GM19239 (cell line): ENCODE results near the gene APBA2.

Source experiments
- DNase-seq: peaks from one replicate; pipeline ENCODE4 v3.0.0; 2011; ENCODE audit warnings: low spot score; ENCODE audit not compliant: insufficient read length
- FAIRE-seq: peaks from 2 replicates; lab custom pipeline; 2011; peaks lifted over from hg19 to GRCh38; lab: Jason Lieb, UNC

Gene APBA2

DNA sequence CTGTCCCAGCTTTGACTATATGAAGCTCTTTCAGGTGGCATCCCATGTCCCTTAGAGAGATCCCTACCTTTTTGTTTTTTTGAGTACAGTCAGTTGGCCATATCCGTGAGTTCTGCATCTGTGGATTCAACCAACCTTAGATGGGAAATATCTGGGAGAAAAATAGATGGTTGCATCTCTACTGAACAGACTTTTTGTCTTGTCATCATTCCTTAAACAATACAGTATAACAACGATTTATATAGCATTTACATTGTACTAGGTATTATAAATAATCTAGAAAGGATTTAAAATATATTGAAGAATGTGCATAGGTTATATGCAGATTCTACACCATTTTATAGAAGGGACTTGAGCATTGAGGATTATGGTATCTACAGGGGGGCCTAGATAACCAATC is 65.1 kb downstream of the APBA2 start:
- DNase-seq (no peak), FAIRE-seq (no peak)

DNA sequence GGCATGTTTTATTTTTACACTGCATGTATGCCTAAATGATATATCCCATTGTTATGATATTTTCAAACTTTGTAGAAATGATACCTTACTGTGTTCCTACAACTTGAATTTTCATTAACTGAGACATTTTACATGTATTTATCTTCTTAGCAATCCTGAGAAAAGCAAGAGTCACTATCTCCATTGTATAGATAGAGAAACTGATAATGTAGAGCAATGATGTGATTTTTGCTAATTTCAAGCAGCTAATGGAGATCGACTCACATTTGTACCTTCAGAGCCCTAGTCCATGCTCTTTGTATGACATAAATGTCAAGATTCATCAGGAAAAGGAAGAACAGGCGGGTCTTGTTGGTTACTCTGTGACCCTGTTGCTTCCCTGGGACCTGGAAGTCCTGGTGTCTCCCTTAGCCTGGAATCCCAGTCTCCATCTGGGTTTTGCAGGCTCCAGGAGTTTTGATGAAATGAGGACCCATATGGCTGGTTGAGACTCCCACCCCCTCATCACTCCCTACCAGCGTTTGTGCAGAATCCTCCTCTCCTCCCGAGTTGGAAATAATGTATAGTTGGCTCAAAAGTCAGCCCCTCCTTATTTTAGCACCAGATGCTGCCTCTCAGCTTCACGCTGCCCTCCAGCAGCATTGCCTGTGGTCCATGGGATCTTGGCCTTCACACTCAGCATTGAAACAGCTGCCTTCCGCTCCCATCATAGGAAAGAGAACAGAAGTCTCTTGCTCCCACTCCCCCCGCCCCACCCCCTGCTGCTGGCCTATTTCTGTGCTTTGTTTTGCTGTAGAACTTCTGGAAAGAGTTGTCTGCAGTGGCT is 67.1 kb downstream of the APBA2 start:
- no peak for DNase-seq
- no peak for FAIRE-seq

DNA sequence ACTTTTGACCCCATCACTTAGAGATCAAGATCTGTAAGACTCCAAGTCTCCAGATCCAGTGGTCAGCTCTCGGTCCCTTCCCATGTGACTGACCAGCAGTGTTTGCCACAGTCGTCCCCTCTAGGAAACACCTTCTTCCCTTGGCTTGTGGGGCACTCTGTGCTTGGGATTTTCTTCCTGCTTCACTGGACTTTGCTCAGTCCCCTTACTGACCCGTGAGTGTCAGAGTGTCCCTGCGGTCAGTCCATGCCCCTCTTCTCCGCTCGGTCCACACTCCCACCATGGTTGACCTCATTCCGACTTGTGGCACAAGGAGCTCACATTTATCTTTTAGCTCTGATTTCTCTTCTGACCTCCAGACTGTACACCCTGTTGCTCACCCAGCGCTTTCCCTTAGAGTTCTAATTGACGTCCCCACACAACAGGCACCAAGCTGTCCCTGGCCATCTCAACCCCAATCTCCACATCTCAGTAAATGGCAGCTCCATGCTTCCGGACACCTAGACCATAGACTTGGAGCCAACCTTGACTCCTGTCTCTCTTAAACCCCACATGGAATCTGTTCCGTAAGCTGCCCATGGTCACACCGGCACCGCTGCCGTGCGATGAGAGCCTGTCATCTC is 67.9 kb downstream of the APBA2 start:
- DNase-seq (no peak), FAIRE-seq (no peak)

DNA sequence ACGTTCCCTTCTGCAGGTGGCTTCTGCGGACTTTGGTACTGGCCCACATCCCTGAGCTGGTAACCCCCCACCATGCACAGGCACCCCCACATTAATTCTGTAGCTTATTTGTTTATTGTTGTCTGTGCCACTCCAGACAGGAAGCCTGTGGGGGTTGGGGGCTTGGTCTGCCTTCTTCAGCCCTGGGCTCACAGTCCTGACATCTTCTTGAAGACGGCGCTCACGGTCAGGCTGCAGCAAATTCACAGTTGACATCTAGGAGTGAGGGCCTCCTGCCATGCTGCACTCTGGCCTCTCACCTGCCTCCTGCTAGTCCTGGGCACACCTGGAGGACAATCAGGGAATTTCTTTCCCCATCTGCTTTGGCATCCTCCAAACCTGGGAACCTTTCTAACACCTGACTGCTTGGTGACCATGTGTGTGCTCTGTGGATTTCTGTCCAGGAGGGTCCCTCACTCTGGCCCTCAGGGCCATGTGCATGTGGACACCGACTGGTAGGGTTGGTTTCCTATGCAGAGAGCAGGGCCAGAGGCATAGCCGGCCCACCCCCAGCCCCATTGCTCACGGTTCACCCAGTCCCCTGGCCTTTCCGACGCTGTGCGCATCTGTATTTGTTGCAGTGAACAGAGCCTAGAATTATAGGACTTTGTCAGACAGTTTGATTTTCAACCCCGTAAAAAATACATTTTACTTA is 68.8 kb downstream of the APBA2 start:
- DNase-seq, result no peak
- no peak for FAIRE-seq

- DNase-seq (peak; percentile 17), FAIRE-seq (no peak)
Observed at GRCh38 chr15:28955160-28955992, 69.6 kb downstream of the APBA2 start.

DNA sequence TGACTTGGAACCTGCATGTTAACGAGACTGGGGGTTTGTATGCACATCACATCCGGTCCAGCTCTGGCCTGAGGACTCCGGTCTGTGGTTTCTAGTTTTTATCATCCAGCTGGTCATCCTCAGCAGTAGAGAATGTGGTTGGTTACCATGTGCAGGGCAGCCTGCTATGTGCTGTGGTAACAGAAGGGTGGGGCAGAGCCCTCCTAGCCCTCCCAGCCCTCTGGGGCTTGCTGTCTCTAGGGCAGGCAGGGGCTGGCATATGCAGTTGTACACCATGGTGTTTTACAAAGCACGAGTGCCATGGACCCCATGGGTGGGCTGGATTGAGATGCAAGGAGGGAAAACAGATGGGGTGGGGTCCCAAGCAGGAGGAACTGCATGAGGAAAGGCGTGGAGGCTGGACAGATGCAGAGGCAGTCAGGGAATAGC is 70.2 kb downstream of the APBA2 start:
- FAIRE-seq (no peak), DNase-seq (no peak)

GRCh38 chr15:28956491-28956890 is 70.7 kb downstream of the APBA2 start:
- FAIRE-seq, result no peak
- no peak for DNase-seq

GRCh38 chr15:28957606-28958498 is 72.1 kb downstream of the APBA2 start:
- DNase-seq (no peak), FAIRE-seq (no peak)

DNA sequence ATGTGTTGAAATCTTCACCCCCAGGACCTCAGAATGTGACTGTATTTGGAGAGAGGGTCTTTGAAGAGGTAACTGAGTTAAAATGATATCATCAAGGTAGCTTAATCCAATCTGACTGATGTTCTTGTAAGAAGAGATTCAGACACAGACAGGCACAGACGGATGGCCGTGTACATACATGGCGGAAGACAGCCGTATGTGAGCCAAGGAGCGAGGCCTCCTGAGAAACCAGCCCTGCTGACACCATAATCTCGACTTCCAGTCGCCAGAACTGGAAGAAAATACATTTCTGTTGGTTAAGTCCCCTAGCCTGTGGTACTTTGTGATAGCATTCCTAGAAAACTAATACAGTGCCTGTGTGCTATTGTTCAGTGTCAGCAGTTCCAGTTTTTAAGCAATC is 73.6 kb downstream of the APBA2 start:
- FAIRE-seq, result no peak
- DNase-seq, result no peak

- DNase-seq, result no peak
- no peak for FAIRE-seq
Observed at GRCh38 chr15:28960979-28961378, 75.2 kb downstream of the APBA2 start.

DNA sequence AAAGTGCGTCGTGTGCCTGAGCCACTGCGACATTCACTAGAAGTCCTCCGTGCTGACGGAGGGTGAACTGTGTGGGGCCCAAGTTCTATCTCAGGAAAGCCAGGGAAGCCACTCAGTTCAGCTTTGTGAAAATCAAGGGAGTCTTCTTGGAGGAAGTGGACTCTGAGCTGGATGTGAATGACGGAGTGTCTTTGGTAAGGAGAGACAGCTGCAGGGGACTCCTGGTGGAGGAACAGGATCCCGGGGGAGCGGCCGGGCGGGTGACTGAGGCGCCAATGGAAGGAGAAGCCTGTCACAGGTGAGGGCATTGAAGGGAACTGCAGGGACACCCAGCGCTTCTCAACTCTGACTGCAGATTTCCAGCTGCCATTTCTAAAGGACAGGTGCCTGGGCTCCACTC is 75.6 kb downstream of the APBA2 start:
- DNase-seq, result no peak
- FAIRE-seq, result no peak

GRCh38 chr15:28962851-28963710 is 77.3 kb downstream of the APBA2 start:
- no peak for FAIRE-seq

DNA sequence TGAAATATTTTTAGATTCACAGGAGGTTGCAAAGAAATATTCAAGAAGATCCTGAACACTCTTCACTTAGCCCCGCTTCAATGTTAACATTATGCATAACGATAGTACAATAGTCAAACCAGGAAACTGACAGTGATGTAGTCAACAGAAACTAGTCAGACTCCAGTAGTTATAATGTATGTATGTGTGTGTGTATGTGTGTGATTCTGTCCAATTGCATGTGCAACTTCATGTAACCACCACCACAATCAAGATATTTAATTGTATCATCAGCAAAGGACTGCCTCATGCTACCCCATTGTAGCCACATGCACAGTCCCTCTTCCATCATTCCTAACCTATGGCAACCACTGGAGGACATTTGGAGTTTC is 77.9 kb downstream of the APBA2 start:
- FAIRE-seq (no peak), DNase-seq (no peak)

More at GRCh38 chr15:28962851-28963710, 77.3 kb downstream of the APBA2 start:
- DNase-seq, result no peak

DNA sequence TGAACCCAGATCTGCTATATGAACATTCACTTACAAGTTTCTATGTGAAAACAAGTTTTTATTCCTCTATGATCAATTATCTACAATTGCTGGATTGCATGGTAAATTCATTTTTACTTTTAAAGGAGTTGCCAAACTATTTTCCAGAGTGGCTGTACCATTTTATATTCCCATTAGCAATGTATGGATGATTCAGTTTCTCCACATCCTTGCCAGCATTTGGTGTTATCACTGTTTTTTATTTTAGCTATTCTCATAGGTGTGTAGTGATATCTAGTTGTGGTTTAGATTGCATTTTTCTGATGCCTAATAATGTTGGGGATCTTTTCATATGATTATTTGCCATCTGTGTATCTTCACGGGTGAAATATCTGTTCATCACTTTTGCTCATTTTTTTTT is 78.3 kb downstream of the APBA2 start:
- FAIRE-seq, result no peak
- no peak for DNase-seq

DNA sequence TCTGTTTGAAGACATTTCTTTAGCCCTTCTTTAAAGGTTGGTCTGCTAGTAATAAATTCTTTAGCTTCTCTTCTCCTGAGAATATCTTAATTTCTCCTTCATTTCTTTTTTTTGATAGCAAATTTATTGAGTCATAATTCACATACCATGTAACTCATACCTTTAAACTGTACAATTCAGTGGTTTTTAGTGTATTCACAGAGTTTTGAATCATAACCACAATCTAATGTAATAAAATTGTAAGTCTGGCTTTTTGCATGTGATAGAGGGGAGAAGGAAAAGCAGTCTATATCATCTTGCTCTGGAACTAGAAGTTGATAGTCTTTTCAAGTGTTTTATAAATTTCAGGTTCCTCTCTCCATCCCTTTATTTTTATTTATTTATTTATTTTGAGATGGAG is 81.3 kb downstream of the APBA2 start:
- DNase-seq (no peak), FAIRE-seq (no peak)

GRCh38 chr15:28967990-28968389 is 82.2 kb downstream of the APBA2 start:
- DNase-seq, result no peak
- no peak for FAIRE-seq

GRCh38 chr15:28969511-28970085 is 83.8 kb downstream of the APBA2 start:
- DNase-seq (no peak), FAIRE-seq (no peak)

- no peak for FAIRE-seq
Observed at GRCh38 chr15:28974142-28974541, 88.4 kb downstream of the APBA2 start.

More at GRCh38 chr15:28974142-28974541, 88.4 kb downstream of the APBA2 start:
- DNase-seq, result no peak
